ENCODE results near the gene NXPH3.

GRCh38 chr17:49566668-49567071, 9.0 kb upstream of the NXPH3 start:
- no peak for TF ChIP-seq CTCF (IDR thresholded peaks at IDR 0.05)
- no peak for TF ChIP-seq POLR2A (IDR thresholded peaks at IDR 0.05)
